Testis (tissue), 2 donors: ENCODE results near the gene SMIM11.
"Not testable (repeated sequence)": the region's sequence is repeated elsewhere in the genome, so short reads cannot be mapped to it uniquely, and the experiment has no call there.

Source experiments
- CTCF ChIP-seq, 3 experiments: fragments of 450-650 bp in 2 of 3; fragments of 200-600 bp in 1 of 3; sonication (generic) in 1 of 3; IDR thresholded peaks; one replicate each; pipeline ENCODE4 v1.5.1; 2016 to 2019; ENCODE audit warnings: antibody characterized with exemption in 3 of 3, mild to moderate bottlenecking in 2 of 3, moderate library complexity in 1 of 3
- POLR2A ChIP-seq: fragments of 450-650 bp; IDR thresholded peaks from one replicate; pipeline ENCODE4 v1.6.1; 2017; ENCODE audit warnings: antibody characterized with exemption, mild to moderate bottlenecking, moderate library complexity

DNA sequence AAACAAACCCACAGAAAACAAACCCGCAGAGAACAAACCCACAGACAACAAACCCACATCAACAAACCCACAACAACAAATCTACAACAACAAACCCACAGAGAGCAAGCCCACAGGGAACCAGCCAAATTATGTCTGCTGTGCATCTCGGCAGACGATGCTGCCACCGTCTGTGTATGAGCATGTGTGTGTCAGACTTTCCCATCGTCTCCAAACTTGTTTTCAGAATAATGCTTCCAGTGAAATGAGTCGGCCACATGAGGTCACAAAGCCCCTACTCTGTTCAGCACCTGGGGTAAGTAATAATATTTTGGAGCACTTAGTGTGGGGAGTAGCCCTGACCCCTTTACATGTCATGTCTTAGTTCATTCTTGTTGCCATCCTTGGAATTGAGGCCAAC, 30.8 kb downstream of the SMIM11 start:
- not testable (repeated sequence) for TF ChIP-seq CTCF (IDR thresholded peaks at IDR 0.05); POLR2A
